ENCODE results near the gene CHCHD3. TPM values are rescaled to one million over a fixed set of nuclear protein-coding genes. Genes with fewer than 3 reads are reported as not detected.

Gene CHCHD3
- total RNA-seq, 4 donors from 2014 or later: 33.9 to 37.2 (median 35.8) TPM

GRCh38 chr7:133060004-133060403 is 21.9 kb downstream of the CHCHD3 start:
- no peak overlapping the region for H3K27ac ChIP-seq
- no peak for DNase-seq (ENCODE audit: low spot score in 2 of 2)
- H3K4me3 ChIP-seq: no peak overlapping the region
- H3K27me3 ChIP-seq: no peaks in the 10 kb centered on the region
- WGBS: 88% methylated on average over 6 of the region's 6 CpGs
- TF ChIP-seq CTCF (IDR thresholded peaks at IDR 0.05): no peak
- TF ChIP-seq EP300 (IDR thresholded peaks at IDR 0.05): no peak
- no peak for TF ChIP-seq POLR2AphosphoS5 (IDR thresholded peaks at IDR 0.05)
- TF ChIP-seq POLR2A (IDR thresholded peaks at IDR 0.05): no peak
- H3K36me3 ChIP-seq: no peaks in the 10 kb centered on the region
- H3K4me1 ChIP-seq: peaks cover 4% of the 10 kb centered on the region
- H3K9me3 ChIP-seq: no peaks in the 10 kb centered on the region

GRCh38 chr7:133059263-133059662 is 22.6 kb downstream of the CHCHD3 start:
- H3K4me3 ChIP-seq: no peak overlapping the region
- H3K27me3 ChIP-seq: no peaks in the 10 kb centered on the region
- no peak for DNase-seq (ENCODE audit: low spot score in 2 of 2)
- 97% methylated on average over 6 of the region's 6 CpGs for WGBS
- H3K4me1 ChIP-seq: peaks cover 9% of the 10 kb centered on the region
- H3K9me3 ChIP-seq: no peaks in the 10 kb centered on the region
- no peaks in the 10 kb centered on the region for H3K36me3 ChIP-seq
- no peak overlapping the region for H3K27ac ChIP-seq
- no peak for TF ChIP-seq POLR2AphosphoS5 (IDR thresholded peaks at IDR 0.05)
- no peak for TF ChIP-seq CTCF (IDR thresholded peaks at IDR 0.05)
- TF ChIP-seq EP300 (IDR thresholded peaks at IDR 0.05): no peak
- TF ChIP-seq POLR2A (IDR thresholded peaks at IDR 0.05): no peak

GRCh38 chr7:133056370-133057238 is 25.3 kb downstream of the CHCHD3 start:
- no peaks in the 10 kb centered on the region for H3K36me3 ChIP-seq
- H3K27ac ChIP-seq: no peak overlapping the region
- H3K27me3 ChIP-seq: no peaks in the 10 kb centered on the region
- H3K4me3 ChIP-seq: no peak overlapping the region
- no peaks in the 10 kb centered on the region for H3K9me3 ChIP-seq
- no peak for DNase-seq (ENCODE audit: low spot score in 2 of 2)
- no peak for TF ChIP-seq POLR2AphosphoS5 (IDR thresholded peaks at IDR 0.05)
- TF ChIP-seq CTCF (IDR thresholded peaks at IDR 0.05): no peak
- no peak for TF ChIP-seq POLR2A (IDR thresholded peaks at IDR 0.05)
- TF ChIP-seq EP300 (IDR thresholded peaks at IDR 0.05): no peak
- peaks cover 29% of the 10 kb centered on the region for H3K4me1 ChIP-seq
- WGBS: 84% methylated on average over 4 of the region's 4 CpGs

GRCh38 chr7:133054162-133054840 is 27.6 kb downstream of the CHCHD3 start:
- no peak for TF ChIP-seq CTCF (IDR thresholded peaks at IDR 0.05)
- TF ChIP-seq POLR2A (IDR thresholded peaks at IDR 0.05): no peak
- no peak for TF ChIP-seq EP300 (IDR thresholded peaks at IDR 0.05)
- TF ChIP-seq POLR2AphosphoS5 (IDR thresholded peaks at IDR 0.05): no peak
- DNase-seq (ENCODE audit: low spot score in 2 of 2): no peak
- WGBS: 72% methylated on average over 2 of the region's 2 CpGs

GRCh38 chr7:133053321-133053891 is 28.5 kb downstream of the CHCHD3 start:
- peak overlapping the region; percentile 58 for H3K27ac ChIP-seq
- WGBS: 48% methylated on average over 4 of the region's 4 CpGs

More at GRCh38 chr7:133054162-133054840, 27.6 kb downstream of the CHCHD3 start:
- no peak overlapping the region for H3K27ac ChIP-seq
- peaks cover 39% of the 10 kb centered on the region for H3K4me1 ChIP-seq
- no peaks in the 10 kb centered on the region for H3K9me3 ChIP-seq
- no peaks in the 10 kb centered on the region for H3K27me3 ChIP-seq
- H3K36me3 ChIP-seq: no peaks in the 10 kb centered on the region
- no peak overlapping the region for H3K4me3 ChIP-seq

More at GRCh38 chr7:133053321-133053891, 28.5 kb downstream of the CHCHD3 start:
- Histone ChIP-seq H3K4me3 (no peak overlapping the region), H3K9me3 (no peaks in the 10 kb centered on the region), H3K36me3 (no peaks in the 10 kb centered on the region), H3K4me1 (peaks cover 39% of the 10 kb centered on the region), H3K27me3 (no peaks in the 10 kb centered on the region)
- TF ChIP-seq POLR2A (IDR thresholded peaks at IDR 0.05) (no peak), CTCF (IDR thresholded peaks at IDR 0.05) (no peak), POLR2AphosphoS5 (IDR thresholded peaks at IDR 0.05) (no peak), EP300 (IDR thresholded peaks at IDR 0.05) (no peak)
- DNase-seq (ENCODE audit: low spot score in 2 of 2): peak in 1 of 2 donors; percentile 65
